Brain microvascular endothelial cell (primary cell): Measurements from ENCODE around the gene BCORL1.
A peak's percentile ranks its signal among the peaks of the same experiment; 100 is the strongest.

Source experiments
- DNase-seq: peaks from one replicate; pipeline ENCODE4 v3.0.0-alpha.2; 2020
- H3K27ac ChIP-seq: fragments of 250-450 bp; sonication (Bioruptor Pico); 2 replicates; pipeline ENCODE4 v1.5.1; 2020; ENCODE audit warnings: mild to moderate bottlenecking, moderate library complexity
- H3K27me3 ChIP-seq: fragments of 250-450 bp; sonication (Bioruptor Pico); replicated peaks from 2 replicates; pipeline ENCODE4 v1.5.1; 2020; ENCODE audit warnings: mild to moderate bottlenecking
- H3K36me3 ChIP-seq: fragments of 250-450 bp; sonication (Bioruptor Pico); replicated peaks from 2 replicates; pipeline ENCODE4 v1.5.1; 2020; ENCODE audit warnings: mild to moderate bottlenecking
- H3K4me3 ChIP-seq: 2 replicates; pipeline ENCODE4 v1.5.1; 2011; ENCODE audit warnings: low read depth, mild to moderate bottlenecking, control low read depth, low read length, moderate library complexity
- CTCF ChIP-seq: IDR thresholded peaks from 2 replicates; pipeline ENCODE4 v1.5.1; 2011; ENCODE audit warnings: low read depth, mild to moderate bottlenecking, moderate library complexity, low read length, control low read depth, inconsistent platforms; ENCODE audit errors: missing control alignments
- in situ Hi-C: cut with HindIII; loops from 2 replicates; pipeline ENCODE4 v1.10.0; 2017; ENCODE audit warnings: low sequenced_read_pairs, low pct_ligation_motif_present

The BCORL1 gene

DNA sequence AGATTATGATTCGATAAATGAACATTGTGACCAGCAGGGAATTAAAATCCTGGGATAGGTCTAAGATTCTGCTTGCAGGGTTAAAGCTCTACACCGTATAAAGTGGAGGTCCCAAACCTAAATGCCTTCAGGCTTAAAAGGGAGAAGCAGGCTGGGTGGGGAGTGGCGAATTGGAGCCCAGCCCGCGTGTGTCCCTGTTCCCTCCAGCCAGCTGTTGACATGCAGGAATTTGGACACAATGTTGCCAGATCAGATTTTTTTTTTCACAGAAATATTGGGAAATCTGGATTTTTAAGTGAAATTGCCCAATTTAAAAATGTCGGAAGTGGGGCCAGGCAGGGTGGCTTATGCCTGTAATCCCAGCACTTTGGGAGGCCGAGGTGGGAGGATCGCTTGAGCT lies 67.4 kb downstream of the BCORL1 start:
- no peaks in the 10 kb centered on the region for H3K27me3 ChIP-seq
- H3K4me3 ChIP-seq: no peak overlapping the region
- DNase-seq: no peak
- peaks cover 13% of the 10 kb centered on the region for H3K36me3 ChIP-seq
- in situ Hi-C loops: no loop called here
- no peak overlapping the region for H3K27ac ChIP-seq
- no peak for TF ChIP-seq CTCF

DNA sequence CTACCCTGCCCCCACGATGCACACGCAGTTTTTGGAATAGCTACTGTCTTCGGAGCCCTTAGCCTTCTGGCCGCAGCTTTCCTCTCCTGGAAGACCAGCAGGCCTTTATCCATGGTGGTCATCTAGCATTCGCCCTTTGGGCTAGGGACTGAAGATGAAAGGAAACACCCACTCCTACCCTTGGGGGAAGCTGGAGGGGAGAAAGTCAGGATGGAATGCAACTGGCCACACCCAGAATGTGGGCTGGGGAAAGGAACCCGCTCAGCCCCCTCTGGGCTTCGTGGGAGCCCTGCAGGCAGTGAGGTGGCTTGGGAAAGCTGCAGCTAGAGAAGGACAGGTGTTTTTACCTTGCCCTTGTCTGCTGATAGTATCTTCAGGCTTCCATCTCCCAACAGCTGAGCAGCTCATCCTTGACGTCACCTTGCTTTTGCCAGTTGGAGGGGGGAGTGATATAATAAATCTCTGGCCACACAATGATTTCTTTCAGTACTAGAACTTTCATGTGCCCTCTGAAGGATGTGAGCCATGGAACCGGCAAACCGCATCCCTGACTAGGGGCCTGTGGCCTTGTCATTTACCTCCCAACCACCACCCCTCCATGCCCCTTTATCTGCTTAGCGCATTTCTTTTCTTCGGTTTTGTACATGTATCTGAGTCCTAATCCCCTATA lies 68.9 kb downstream of the BCORL1 start:
- in situ Hi-C loops: no loop called here
- H3K27me3 ChIP-seq: no peaks in the 10 kb centered on the region
- peaks cover 10% of the 10 kb centered on the region for H3K36me3 ChIP-seq
- H3K4me3 ChIP-seq: no peak overlapping the region
- TF ChIP-seq CTCF: no peak
- no peak overlapping the region for H3K27ac ChIP-seq
- DNase-seq: no peak

- DNase-seq: no peak
- no peaks in the 10 kb centered on the region for H3K27me3 ChIP-seq
- in situ Hi-C loops: no loop called here
- TF ChIP-seq CTCF: no peak
- H3K4me3 ChIP-seq: no peak overlapping the region
- peaks cover 7% of the 10 kb centered on the region for H3K36me3 ChIP-seq
- no peak overlapping the region for H3K27ac ChIP-seq
These were observed 70.8 kb downstream of the BCORL1 start for GRCh38 chrX:130053236-130053635.

- peaks cover 7% of the 10 kb centered on the region for H3K36me3 ChIP-seq
- H3K4me3 ChIP-seq: no peak overlapping the region
- peak; percentile 6 for TF ChIP-seq CTCF
- in situ Hi-C loops: no loop called here
- DNase-seq: peak; percentile 47
- H3K27ac ChIP-seq: no peak overlapping the region
- no peaks in the 10 kb centered on the region for H3K27me3 ChIP-seq
These were observed 72.7 kb downstream of the BCORL1 start for GRCh38 chrX:130055103-130055502.

DNA sequence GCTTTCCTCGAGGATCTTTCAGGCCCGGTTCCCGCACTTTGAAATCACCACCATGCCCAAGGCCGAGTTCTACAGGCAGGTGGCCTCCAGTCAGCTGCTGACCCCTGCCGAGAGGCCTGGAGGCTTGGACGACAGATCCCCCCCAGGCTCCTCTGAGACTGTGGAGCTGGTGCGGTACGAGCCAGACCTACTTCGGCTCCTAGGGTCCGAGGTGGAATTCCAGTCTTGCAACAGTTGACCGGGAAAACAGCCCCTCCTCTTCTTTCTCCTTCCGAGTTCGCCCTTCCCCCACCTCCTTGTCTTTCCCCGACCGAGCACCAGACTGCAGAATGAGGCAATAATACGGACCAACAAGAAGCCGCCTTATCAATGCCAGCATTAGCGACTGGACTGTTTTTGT lies 73.5 kb downstream of the BCORL1 start:
- TF ChIP-seq CTCF: no peak
- Histone ChIP-seq H3K4me3 (no peak overlapping the region), H3K36me3 (peaks cover 7% of the 10 kb centered on the region), H3K27me3 (no peaks in the 10 kb centered on the region), H3K27ac (no peak overlapping the region)
- in situ Hi-C loops: no loop called here
- no peak for DNase-seq

GRCh38 chrX:130057209-130057608 lies 74.8 kb downstream of the BCORL1 start:
- Histone ChIP-seq H3K27me3 (no peaks in the 10 kb centered on the region), H3K4me3 (no peak overlapping the region), H3K27ac (no peak overlapping the region), H3K36me3 (peaks cover under 1% of the 10 kb centered on the region)
- in situ Hi-C loops: no loop called here
- DNase-seq: no peak
- TF ChIP-seq CTCF: no peak
